Activated CD4-positive, alpha-beta T cell treated with anti-CD3 and anti-CD28 coated beads for 48 hours (primary cell): ENCODE results near the gene LCAT.
A peak's percentile ranks its signal among the peaks of the same experiment; 100 is the strongest.

Experiments
- DNase-seq: peaks from one replicate; pipeline ENCODE4 v3.0.0-alpha.2; 2020

LCAT gene

GRCh38 chr16:67968400-67969253 lies 24.7 kb upstream of the LCAT start, which contains the start of gene SLC12A4:
TSS of gene SLC12A4 (minus strand) at chr16:67968637. CDS start at chr16:67968553, 84 bp downstream.
- DNase-seq, result peak; percentile 92

DNA sequence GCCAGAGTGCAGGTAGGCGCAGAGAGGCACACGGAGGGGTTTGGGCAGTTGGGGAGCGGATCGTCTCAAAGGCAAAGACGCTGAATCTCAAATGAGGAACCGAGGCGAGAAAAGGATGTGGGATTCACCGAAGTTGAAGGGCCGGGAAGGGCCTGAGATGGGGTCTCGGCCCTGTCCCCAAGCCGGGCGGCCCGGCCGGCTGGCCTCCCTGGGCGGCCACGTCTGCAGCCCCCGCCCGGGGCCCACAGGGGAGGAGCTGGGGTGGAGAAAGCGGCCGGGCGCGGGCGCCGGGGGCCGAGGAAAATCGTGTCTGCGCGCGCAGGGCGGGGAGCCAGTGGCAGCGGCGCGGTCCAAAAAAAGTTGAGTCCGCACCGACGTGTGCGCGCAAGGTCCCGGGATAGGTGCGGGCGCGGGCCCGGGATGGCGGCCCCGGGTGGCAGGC lies 24.1 kb upstream of the LCAT start:
- peak; percentile 60 for DNase-seq

DNA sequence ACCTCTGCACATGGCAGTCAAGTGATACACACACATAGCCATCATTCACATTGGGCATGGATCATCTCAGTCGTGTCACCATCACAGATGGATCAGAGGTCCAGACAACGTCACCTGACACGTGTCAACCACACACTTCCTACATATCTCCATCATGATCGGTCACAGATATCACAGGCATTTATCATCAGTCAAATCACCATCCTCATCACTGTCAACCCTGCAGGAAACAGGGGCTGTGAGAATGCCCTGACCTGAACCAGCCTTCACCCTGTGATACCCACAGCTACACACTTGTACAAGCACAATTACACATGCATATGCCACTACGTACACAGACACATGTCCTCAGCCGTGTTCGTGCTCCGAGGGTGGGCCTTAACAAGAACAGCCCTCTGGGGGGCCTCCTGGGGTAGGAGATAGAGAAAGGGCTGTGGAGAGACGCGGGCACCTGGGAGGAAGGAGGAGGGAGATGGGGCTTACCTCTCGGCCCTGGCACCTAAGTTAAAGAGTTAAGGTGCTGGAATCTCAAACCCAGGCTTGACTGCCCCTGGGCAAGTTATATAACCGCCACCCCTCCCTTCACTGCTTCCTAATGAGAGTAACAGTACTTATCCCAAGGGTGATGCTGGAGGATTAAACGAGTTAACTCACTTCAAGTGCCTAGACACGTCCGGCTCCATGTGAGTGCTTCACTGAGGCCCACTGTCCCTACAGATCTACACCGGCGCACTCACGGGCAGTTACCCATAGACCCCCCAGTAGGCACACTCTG lies 23.4 kb upstream of the LCAT start:
- DNase-seq, result peak; percentile 34

GRCh38 chr16:67966549-67967182 lies 22.7 kb upstream of the LCAT start:
- no peak for DNase-seq

DNA sequence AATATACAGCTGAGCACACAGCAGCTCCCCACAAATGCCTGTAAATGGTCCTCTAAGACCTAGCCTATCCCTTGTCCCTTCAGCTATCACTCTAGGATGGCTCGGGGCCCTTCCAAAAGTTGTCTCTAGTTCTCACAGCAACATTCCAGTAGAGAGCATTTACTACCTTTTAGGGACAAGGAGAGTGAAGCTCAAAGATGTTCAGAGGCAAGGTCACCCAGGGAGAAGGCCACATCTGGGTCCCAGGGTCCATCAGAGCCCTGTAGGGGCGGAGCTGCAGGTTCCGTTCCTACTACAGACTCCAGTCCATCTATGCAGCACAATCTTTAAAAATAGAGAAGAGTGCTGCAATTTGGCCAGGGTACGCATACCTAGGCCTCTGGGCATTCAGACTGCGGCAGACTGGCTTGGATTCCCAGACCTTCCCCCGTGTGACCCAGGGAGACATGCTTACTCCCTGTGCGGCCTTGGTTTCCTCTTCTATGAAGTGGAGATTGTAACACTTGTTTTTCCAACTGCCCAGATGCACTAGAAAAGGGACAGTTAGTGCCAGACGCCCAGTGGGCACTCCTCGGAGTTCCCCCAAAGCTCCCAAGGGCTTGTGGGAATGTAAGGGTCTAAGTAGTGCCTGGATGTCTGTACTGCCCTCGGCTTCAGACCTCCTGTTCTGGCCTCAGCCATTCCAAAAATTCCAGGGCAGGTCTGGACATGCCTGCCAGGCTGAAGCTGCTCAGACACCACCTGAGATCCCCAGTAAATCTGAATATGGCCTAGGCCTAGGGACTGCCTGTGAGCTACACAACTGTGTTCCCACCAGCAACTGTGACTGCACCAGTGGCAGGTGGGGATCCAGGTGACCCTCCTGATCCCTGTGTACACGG lies 22.0 kb upstream of the LCAT start:
- DNase-seq, result no peak

GRCh38 chr16:67964477-67965131 lies 20.7 kb upstream of the LCAT start:
- DNase-seq, result no peak

- DNase-seq, result no peak
Measured at GRCh38 chr16:67963662-67964321, 19.9 kb upstream of the LCAT start.

- DNase-seq, result no peak
Measured at GRCh38 chr16:67963292-67963661, 19.4 kb upstream of the LCAT start.

DNA sequence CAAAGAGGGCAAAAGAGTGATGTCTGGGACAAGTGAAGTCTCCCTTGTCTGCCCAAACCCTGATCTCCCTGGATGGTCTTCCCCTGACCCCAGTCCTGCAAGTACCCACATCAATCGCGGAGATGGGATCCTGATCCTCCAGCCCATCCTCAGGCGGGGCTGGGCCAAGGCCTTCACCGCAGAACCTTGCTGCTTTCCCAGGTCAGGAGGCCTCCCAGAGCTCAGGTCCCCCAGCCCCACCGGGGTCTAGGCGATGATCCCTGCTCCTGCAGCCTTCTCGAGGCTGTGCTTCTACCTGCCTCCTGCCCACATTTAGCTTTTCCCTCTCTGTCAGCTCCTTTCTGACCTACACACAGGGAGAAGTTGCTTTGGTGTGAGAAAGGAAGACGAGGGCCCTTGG lies 18.2 kb upstream of the LCAT start:
- no peak for DNase-seq

GRCh38 chr16:67961551-67961957 lies 17.6 kb upstream of the LCAT start:
- no peak for DNase-seq

- DNase-seq, result no peak
Measured at GRCh38 chr16:67959536-67960329, 15.8 kb upstream of the LCAT start.

DNA sequence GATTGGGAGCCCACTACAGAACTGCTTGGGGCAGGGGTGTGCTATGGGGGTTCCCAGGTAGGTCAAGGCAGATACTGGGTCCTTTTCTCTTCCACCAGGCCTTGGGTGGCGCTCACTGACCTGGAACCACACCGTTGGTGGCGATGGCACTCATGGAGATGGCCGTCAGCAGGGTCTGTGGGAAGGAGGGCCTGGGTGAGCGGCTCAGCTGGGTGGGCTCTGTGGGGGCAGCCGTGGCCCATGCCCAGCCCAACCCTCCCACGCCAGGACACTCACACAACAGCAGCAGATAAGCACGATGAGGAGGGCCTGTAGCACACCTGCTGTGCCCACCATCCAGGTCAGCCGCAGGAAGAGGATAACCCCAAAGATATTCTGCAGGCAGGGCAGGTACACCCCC lies 13.7 kb upstream of the LCAT start:
- no peak for DNase-seq

GRCh38 chr16:67954421-67955196 lies 10.7 kb upstream of the LCAT start:
- DNase-seq, result no peak

DNA sequence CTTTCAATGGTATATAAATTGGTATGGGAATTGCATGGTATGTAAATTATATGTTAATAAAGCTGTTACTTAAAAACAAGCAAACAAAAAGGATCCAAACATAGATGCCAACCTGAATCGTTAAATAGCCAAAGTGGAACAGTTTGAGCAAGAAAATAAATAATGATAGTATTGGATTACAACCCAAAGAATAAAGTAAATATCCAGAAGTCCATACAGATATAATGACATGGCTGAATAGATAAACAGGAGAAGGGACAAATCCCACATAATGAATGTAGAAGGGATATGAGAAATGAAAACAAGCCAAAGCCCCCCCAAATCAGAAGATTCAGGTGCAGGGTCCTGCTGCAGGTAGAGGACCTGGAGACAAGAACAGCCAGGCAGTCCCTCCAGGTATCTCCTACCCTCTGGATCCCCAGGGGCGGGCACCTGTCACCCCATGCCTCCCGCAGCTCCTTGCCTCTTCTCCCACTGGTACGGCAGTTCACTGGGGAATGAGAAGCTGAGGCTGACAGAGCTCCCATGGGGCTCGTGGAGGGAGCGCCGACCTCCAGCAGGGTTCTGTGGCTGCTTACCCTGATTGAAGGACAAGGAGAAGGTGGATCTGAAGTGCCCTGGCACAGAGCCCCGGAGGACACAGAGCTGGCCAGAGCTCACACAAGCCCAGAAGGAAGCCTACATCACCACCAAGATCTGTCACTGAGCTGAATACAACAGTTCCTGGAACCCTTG lies 9.9 kb upstream of the LCAT start:
- DNase-seq, result no peak

- no peak for DNase-seq
Measured at GRCh38 chr16:67951485-67951884, 7.6 kb upstream of the LCAT start.

GRCh38 chr16:67950335-67950843 lies 6.5 kb upstream of the LCAT start:
- DNase-seq, result no peak

DNA sequence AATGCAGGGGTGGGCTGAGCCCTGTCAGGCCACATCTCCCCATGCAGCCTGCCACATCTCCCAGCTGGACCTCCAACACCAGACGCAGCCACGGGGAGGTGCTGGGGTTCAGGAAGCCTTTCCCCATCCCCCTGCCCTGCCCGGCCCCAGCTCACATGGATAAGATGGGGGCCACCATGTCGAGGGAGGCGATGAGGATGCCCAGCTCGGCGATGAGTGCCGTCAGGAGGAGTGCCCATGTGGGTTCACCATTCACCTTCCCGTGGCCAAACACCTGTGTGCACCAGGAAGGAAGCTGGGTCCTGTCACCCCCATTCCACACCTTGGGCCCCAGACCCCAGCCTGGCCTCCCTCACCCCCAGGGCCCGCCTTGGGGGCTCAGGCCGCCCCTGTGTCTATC lies 5.7 kb upstream of the LCAT start:
- DNase-seq, result no peak

GRCh38 chr16:67948015-67948414 lies 4.1 kb upstream of the LCAT start:
- DNase-seq, result no peak
